ENCODE results near the gene GPR42. TPM values are rescaled to one million over a fixed set of nuclear protein-coding genes. Genes with fewer than 3 reads are reported as not detected.

The GPR42 gene
- total and polyA plus RNA-seq, 2 donors (not counting 1 experiment from before 2014, with no cell fraction given): 0.10 TPM; not detected in 1

GRCh38 chr19:35332817-35333216 is 38.1 kb upstream of the GPR42 start:
- peak overlapping the region; percentile 87 for H3K4me2 ChIP-seq (replicated peaks; ENCODE audit: low read depth, low read length, poor library complexity, severe bottlenecking)
- H3K4me3 ChIP-seq (ENCODE audit: control extremely low read depth in 1 of 5, extremely low read depth in 1 of 5, insufficient read depth in 1 of 5, low read depth in 2 of 5, low read length in 4 of 5): peak overlapping the region; percentile 57 to 100 (median 88)
- H3K4me3 Mint-ChIP-seq: peak overlapping the region; percentile 81
- H3K27ac Mint-ChIP-seq: peak overlapping the region; percentile 96
- H3K4me1 ChIP-seq (ENCODE audit: control insufficient read depth in 2 of 2, insufficient read depth in 2 of 2, low read length in 2 of 2): peaks cover 68 to 86% of the 10 kb centered on the region in 2 donors
- ChIA-PET POLR2A (interaction anchor here (1.0 to 7.6 kb wide), 4 partner anchors 9 to 16 kb away, joined by 6 to 106 read pairs (median 11); partner anchors contain the start of gene FFAR1), CTCF (interaction anchor here (0.6 to 6.4 kb wide), 15 partner anchors 9 to 191 kb away, joined by 3 to 35 read pairs (median 6); partner anchors contain the start of genes FFAR1 and USF2)
- H3K27me3 ChIP-seq (replicated peaks in 1 of 4; ENCODE audit: control extremely low read depth in 1 of 4, control insufficient read depth in 3 of 4, insufficient read depth in 4 of 4, low read length in 3 of 4): no peaks in the 10 kb centered on the region
- TF ChIP-seq CTCF (IDR thresholded peaks at IDR 0.05) (no peak), EZH2 (IDR thresholded peaks at IDR 0.05; ENCODE audit: borderline replicate concordance, insufficient read depth, low read depth, low read length, poor library complexity, severe bottlenecking) (no peak)
- H2AFZ ChIP-seq (ENCODE audit: insufficient read depth, low read depth, low read length, poor library complexity, severe bottlenecking): no peak overlapping the region
- no peaks in the 10 kb centered on the region for H3K9me3 ChIP-seq (ENCODE audit: control extremely low read depth in 1 of 3, control insufficient read depth in 2 of 3, insufficient read depth in 1 of 3, low read length in 2 of 3)
- H3K9ac ChIP-seq (ENCODE audit: low read length): peak overlapping the region; percentile 86
- peak overlapping the region; percentile 59 to 75 for H3K27ac ChIP-seq (ENCODE audit: low read length in 2 of 2)
- intact Hi-C loops (cut with micrococcal nuclease): loop anchor here (5.0 kb wide), 1 partner anchor 36 kb away; no protein-coding TSS in a partner anchor
- H4K20me1 ChIP-seq (ENCODE audit: control insufficient read depth, insufficient read depth, low read length, poor library complexity, severe bottlenecking): peaks cover 80% of the 10 kb centered on the region
- no peaks in the 10 kb centered on the region for H3K27me3 Mint-ChIP-seq
- no peak for ATAC-seq (ENCODE audit: low read depth)
- no peaks in the 10 kb centered on the region for H3K9me3 Mint-ChIP-seq (ENCODE audit: insufficient read depth)
- H3K4me1 Mint-ChIP-seq: peaks cover 82% of the 10 kb centered on the region
- H3K79me2 ChIP-seq (ENCODE audit: control insufficient read depth, insufficient read depth, low read length): peaks cover 99% of the 10 kb centered on the region
- 9% methylated on average over 11 of the region's 12 CpGs for WGBS (ENCODE audit: insufficient coverage)
- DNase-seq: peak; percentile 51
- peaks cover 3 to 72% of the 10 kb centered on the region in 2 experiments for H3K36me3 ChIP-seq (replicated peaks in 1 of 2; ENCODE audit: control extremely low read depth in 1 of 2, control insufficient read depth in 1 of 2, extremely low read depth in 1 of 2, insufficient read depth in 2 of 2, low read length in 1 of 2)

GRCh38 chr19:35334144-35334753 is 36.6 kb upstream of the GPR42 start:
- ChIA-PET POLR2A (interaction anchor here (0.6 to 7.6 kb wide), 9 partner anchors 11 to 309 kb away, joined by 3 to 106 read pairs (median 5); partner anchors contain the start of gene FFAR1), CTCF (interaction anchor here (0.6 to 6.4 kb wide), 13 partner anchors 10 to 161 kb away, joined by 3 to 35 read pairs (median 5); partner anchors contain the start of gene FFAR1)
- Histone ChIP-seq H3K36me3 (replicated peaks in 1 of 2; ENCODE audit: control extremely low read depth in 1 of 2, control insufficient read depth in 1 of 2, extremely low read depth in 1 of 2, insufficient read depth in 2 of 2, low read length in 1 of 2) (peaks cover 4 to 86% of the 10 kb centered on the region in 2 experiments), H3K27ac (ENCODE audit: low read length in 2 of 2) (peak overlapping the region; percentile 30 to 59), H3K79me2 (ENCODE audit: control insufficient read depth, insufficient read depth, low read length) (peaks cover 98% of the 10 kb centered on the region), H3K4me2 (replicated peaks; ENCODE audit: low read depth, low read length, poor library complexity, severe bottlenecking) (peak overlapping the region; percentile 87), H3K4me3 (ENCODE audit: control extremely low read depth in 1 of 5, extremely low read depth in 1 of 5, insufficient read depth in 1 of 5, low read depth in 2 of 5, low read length in 4 of 5) (peak overlapping the region in 4 of 5 experiments; percentile 83 to 100 (median 94)), H3K9ac (ENCODE audit: low read length) (peak overlapping the region; percentile 86), H3K9me3 (ENCODE audit: control extremely low read depth in 1 of 3, control insufficient read depth in 2 of 3, insufficient read depth in 1 of 3, low read length in 2 of 3) (no peaks in the 10 kb centered on the region), H2AFZ (ENCODE audit: insufficient read depth, low read depth, low read length, poor library complexity, severe bottlenecking) (no peak overlapping the region), H3K4me1 (ENCODE audit: control insufficient read depth in 2 of 2, insufficient read depth in 2 of 2, low read length in 2 of 2) (peaks cover 64 to 87% of the 10 kb centered on the region in 2 donors), H4K20me1 (ENCODE audit: control insufficient read depth, insufficient read depth, low read length, poor library complexity, severe bottlenecking) (peaks cover 91% of the 10 kb centered on the region), H3K27me3 (replicated peaks in 1 of 4; ENCODE audit: control extremely low read depth in 1 of 4, control insufficient read depth in 3 of 4, insufficient read depth in 4 of 4, low read length in 3 of 4) (no peaks in the 10 kb centered on the region)
- Mint-ChIP-seq H3K4me3 (peak overlapping the region; percentile 81), H3K27ac (peak overlapping the region; percentile 96), H3K4me1 (peaks cover 79% of the 10 kb centered on the region), H3K27me3 (no peaks in the 10 kb centered on the region), H3K9me3 (ENCODE audit: insufficient read depth) (no peaks in the 10 kb centered on the region)
- no peak for ATAC-seq (ENCODE audit: low read depth)
- no peak for DNase-seq
- WGBS (ENCODE audit: insufficient coverage): 70% methylated on average over 7 of the region's 10 CpGs
- TF ChIP-seq EZH2 (IDR thresholded peaks at IDR 0.05; ENCODE audit: borderline replicate concordance, insufficient read depth, low read depth, low read length, poor library complexity, severe bottlenecking): no peak
- no peak for TF ChIP-seq CTCF (IDR thresholded peaks at IDR 0.05)
- intact Hi-C loops (cut with micrococcal nuclease): loop anchor here (5.0 kb wide), 1 partner anchor 37 kb away; no protein-coding TSS in a partner anchor

Measured in B cell (primary cell).